K562 (cell line): Measurements from ENCODE around the gene MAZ. TPM values are rescaled to one million over a fixed set of nuclear protein-coding genes. Genes with fewer than 3 reads are reported as not detected.
A peak's percentile ranks its signal among the peaks of the same experiment; 100 is the strongest.

Source experiments
- ATAC-seq: fragments of 200-7000 bp; cut with Tn5 transposase; 3 replicates; pipeline ENCODE4 v1.9.1; 2020; ENCODE audit warnings: moderate library complexity
- BruUV-seq: library from RNA; stranded (reverse); fragments of 400-500 nt; replicated peaks from 2 replicates; lab custom pipeline; 2021; lab: Mats Ljungman, UMichigan
- CTCF ChIA-PET: fragments of 300-600 bp; formaldehyde crosslinking; extraction: SDS; loops from one replicate; lab custom pipeline; 2021; ENCODE audit warnings: low intra/inter-chr PET ratio; lab: Yijun Ruan, JAX
- POLR2A ChIA-PET: fragments of 300-600, 350-650 bp; sonication (Branson Sonifier 250); formaldehyde crosslinking; extraction: SDS; loops from one replicate; lab custom pipeline; 2021; ENCODE audit warnings: antibody characterized with exemption, inconsistent platforms; lab: Yijun Ruan, JAX
- DNase-seq, 4 experiments: peaks; one replicate each; pipeline versions ENCODE4 v3.0.0 to v3.0.0-alpha.2; 2011 to 2018; ENCODE audit warnings: low spot score in 3 of 4, mixed read lengths in 3 of 4; ENCODE audit errors: extremely low read depth in 1 of 4
- FAIRE-seq: peaks from 2 replicates; lab custom pipeline; 2011; peaks lifted over from hg19 to GRCh38; lab: Jason Lieb, UNC
- H2AFZ ChIP-seq: 2 replicates; pipeline ENCODE4 v1.6.0; 2011; ENCODE audit warnings: low read depth, low read length, control low read depth, inconsistent platforms
- H3K27ac ChIP-seq: fragments of 200-600 bp; 3 replicates; pipeline ENCODE4 v1.8.0; 2011; ENCODE audit warnings: low read depth, mild to moderate bottlenecking, control low read depth, inconsistent platforms, low read length, moderate library complexity, mixed read lengths; ENCODE audit errors: extremely low read depth
- H3K27me3 ChIP-seq, 2 experiments: fragments of 300-600 bp in 1 of 2; 2 replicates in 1 of 2; 3 replicates in 1 of 2; pipeline versions ENCODE4 v1.6.0 to v1.8.0; 2011; ENCODE audit warnings: inconsistent platforms in 2 of 2, low read length in 2 of 2, mild to moderate bottlenecking in 1 of 2, mixed read lengths in 1 of 2, moderate library complexity in 1 of 2; ENCODE audit not compliant: control insufficient read depth in 2 of 2, insufficient read depth in 2 of 2
- H3K36me3 ChIP-seq: fragments of 300-600 bp; 3 replicates; pipeline ENCODE4 v1.8.0; 2011; ENCODE audit warnings: mild to moderate bottlenecking, low read length, inconsistent platforms; ENCODE audit not compliant: control insufficient read depth, insufficient read depth
- H3K4me1 ChIP-seq, 2 experiments: fragments of 200-600 bp in 1 of 2; replicated peaks in 1 of 2; 2 replicates in 1 of 2; 3 replicates in 1 of 2; pipeline versions ENCODE4 v1.5.1 to v1.8.0; 2011; ENCODE audit warnings: inconsistent platforms in 2 of 2, low read length in 2 of 2, mild to moderate bottlenecking in 1 of 2, mixed read lengths in 1 of 2, moderate library complexity in 1 of 2; ENCODE audit not compliant: control insufficient read depth in 2 of 2, insufficient read depth in 2 of 2
- H3K4me2 ChIP-seq: 2 replicates; pipeline ENCODE4 v1.6.1; 2011; ENCODE audit warnings: low read length, control low read depth, inconsistent platforms, mixed read lengths; ENCODE audit not compliant: insufficient read depth
- H3K4me3 ChIP-seq: fragments of 200-600 bp; sonication (generic), shearing (Covaris generic); 2 replicates; pipeline ENCODE4 v1.5.1; 2016; ENCODE audit warnings: control low read depth, inconsistent platforms
- H3K79me2 ChIP-seq: fragments of 200-600 bp; 3 replicates; pipeline ENCODE4 v1.8.0; 2011; ENCODE audit warnings: low read length, inconsistent platforms; ENCODE audit not compliant: control insufficient read depth, insufficient read depth
- H3K9ac ChIP-seq, 2 experiments: 2 replicates each; pipeline versions ENCODE4 v1.6.0 to v1.6.1; 2011; ENCODE audit warnings: low read depth in 2 of 2, low read length in 2 of 2, control low read depth in 1 of 2, inconsistent platforms in 1 of 2, mild to moderate bottlenecking in 1 of 2, mixed read lengths in 1 of 2; ENCODE audit not compliant: insufficient read depth in 1 of 2
- H3K9me1 ChIP-seq: one replicate; pipeline ENCODE4 v1.6.0; 2011; ENCODE audit warnings: inconsistent platforms, mild to moderate bottlenecking, low read length, moderate library complexity; ENCODE audit not compliant: control insufficient read depth, insufficient read depth
- H3K9me3 ChIP-seq: replicated peaks from 2 replicates; pipeline ENCODE4 v1.5.1; 2011; ENCODE audit warnings: low read depth, low read length, inconsistent platforms; ENCODE audit not compliant: control insufficient read depth, insufficient read depth
- H4K20me1 ChIP-seq: replicated peaks from 2 replicates; pipeline ENCODE4 v1.6.1; 2011; ENCODE audit warnings: low read length, inconsistent platforms, mixed read lengths; ENCODE audit not compliant: control insufficient read depth, insufficient read depth
- NONO ChIP-seq, 2 experiments: fragments of 200-400 bp in 1 of 2; fragments of 450-650 bp in 1 of 2; formaldehyde crosslinking in 1 of 2; IDR thresholded peaks; 2 replicates each; pipeline ENCODE4 v1.6.1; 2017; ENCODE audit warnings: low read depth in 2 of 2, mild to moderate bottlenecking in 2 of 2, moderate library complexity in 2 of 2, low read length in 1 of 2
- SIN3B ChIP-seq: fragments of 450-650 bp; IDR thresholded peaks from 2 replicates; pipeline ENCODE4 v1.6.1; 2017; ENCODE audit warnings: low read depth, mild to moderate bottlenecking, moderate library complexity
- TARDBP ChIP-seq: fragments of 450-650 bp; IDR thresholded peaks from 2 replicates; pipeline ENCODE4 v1.6.1; 2016
- TCFL5 ChIP-seq: fragments of 250-450 bp; sonication (Bioruptor Pico); conservative IDR thresholded peaks from 2 replicates; pipeline ENCODE4 v1.6.1; 2021; ENCODE audit warnings: mild to moderate bottlenecking, moderate library complexity, matching md5 sums
- ZBTB2 ChIP-seq: fragments of 450-650 bp; IDR thresholded peaks from 2 replicates; pipeline ENCODE4 v1.6.1; 2016; ENCODE audit warnings: antibody characterized with exemption
- WGBS: fragments of 100-300 bp; shearing (Covaris generic); methylation state at CpG from one replicate; pipeline ENCODE4 v1.1.6; 2016; ENCODE audit warnings: low coverage, mixed read lengths; ENCODE audit not compliant: insufficient coverage; ENCODE audit errors: missing lambda C conversion rate; 5-methylcytosine and 5-hydroxymethylcytosine counted together
- in situ Hi-C: fragments of 300-500 bp; cut with MboI; formaldehyde crosslinking; loops from 4 replicates; pipeline ENCODE4 v1.15.0; 2018; ENCODE audit warnings: inconsistent platforms, mixed read lengths
- intact Hi-C: fragments of 100-400 bp; cut with micrococcal nuclease; formaldehyde crosslinking; loops from 2 replicates; pipeline ENCODE4 v1.14.2; 2022
- polyA plus RNA-seq, 8 experiments: library from polyadenylated mRNA; depleted of rRNA in 4 of 8; stranded (reverse) in 5 of 8; unstranded in 3 of 8; fragments of >200 nt; fragmentation: Nextera tagmentation in 2 of 8; fragmentation: Illumina TruSeq in 1 of 8; extraction: Ambion mirVana in 2 of 8; extraction: Trizol in 1 of 8; gene quantifications; 2 replicates each; pipeline versions ENCODE4 v1.2.1 to v1.2.3, GENCODE V29; 2011 to 2014; ENCODE audit warnings: inconsistent platforms in 1 of 8, missing spikeins in 1 of 8
- total RNA-seq, 7 experiments: library from RNA; depleted of rRNA in 6 of 7; stranded (reverse); fragments of >200 nt in 6 of 7; fragmentation: Illumina TruSeq in 2 of 7; extraction: Trizol in 2 of 7; gene quantifications; 2 replicates each; pipeline versions ENCODE4 v1.2.1 to v1.2.3, GENCODE V29; 2011 to 2021; ENCODE audit warnings: low replicate concordance in 1 of 7
- TF ChIP-seq, protein P1 (sequence below): fragments of 250-450 bp; sonication (Bioruptor Pico); IDR thresholded peaks from 2 replicates; pipeline ENCODE4 v1.5.0; 2021

The MAZ gene
- total and polyA plus RNA-seq, 9 of the 15 experiments (the other 6 are each of a cell fraction or from before 2014, with no cell fraction given) = 45.4 to 532 (median 250) TPM

GRCh38 chr16:29849505-29849904 is 43.2 kb downstream of the MAZ start:
- intact Hi-C loops (loop anchor here (2.0 kb wide), 1 partner anchor 43 kb away; the partner anchor contains the start of gene MAZ), in situ Hi-C loops (no loop called here)
- POLR2A ChIA-PET = interaction anchor here (0.7 to 1.6 kb wide), 2 partner anchors 23 to 150 kb away, joined by 6 to 7 read pairs; no protein-coding TSS in a partner anchor
- H3K36me3 ChIP-seq = no peaks in the 10 kb centered on the region
- H3K9me3 ChIP-seq = no peaks in the 10 kb centered on the region
- CTCF ChIA-PET = interaction anchor here (0.6 kb wide), 1 partner anchor 195 kb away, joined by 3 read pairs; no protein-coding TSS in a partner anchor
- no peak overlapping the region for H3K4me2 ChIP-seq
- H3K4me3 ChIP-seq = no peak overlapping the region
- FAIRE-seq = no peak
- H3K4me1 ChIP-seq = peaks cover 0 to 26% of the 10 kb centered on the region in 2 experiments; a peak in 2 of 5 replicates
- H2AFZ ChIP-seq = no peak overlapping the region
- peak overlapping the region in 1 of 2 experiments; percentile 58; a peak in 1 of 4 replicates for H3K9ac ChIP-seq
- no peaks in the 10 kb centered on the region for H3K27me3 ChIP-seq
- H4K20me1 ChIP-seq = no peaks in the 10 kb centered on the region
- no TSS peak for BruUV-seq
- DNase-seq = no peak
- TF ChIP-seq TCFL5 (CRISPR knock-in tag) (no peak), NONO (IDR thresholded peaks at IDR 0.05; ENCODE audit: low read depth in 2 of 2, low read length in 1 of 2) (no peak), SIN3B (no peak), ZBTB2 (no peak), TARDBP (no peak)
- TF ChIP-seq, protein P1, sequence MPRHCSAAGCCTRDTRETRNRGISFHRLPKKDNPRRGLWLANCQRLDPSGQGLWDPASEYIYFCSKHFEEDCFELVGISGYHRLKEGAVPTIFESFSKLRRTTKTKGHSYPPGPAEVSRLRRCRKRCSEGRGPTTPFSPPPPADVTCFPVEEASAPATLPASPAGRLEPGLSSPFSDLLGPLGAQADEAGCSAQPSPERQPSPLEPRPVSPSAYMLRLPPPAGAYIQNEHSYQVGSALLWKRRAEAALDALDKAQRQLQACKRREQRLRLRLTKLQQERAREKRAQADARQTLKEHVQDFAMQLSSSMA (CRISPR knock-in tag) = no peak
- H3K9me1 ChIP-seq = no peaks in the 10 kb centered on the region
- no peak for ATAC-seq
- 59% methylated on average over 4 of the region's 5 CpGs for WGBS
- H3K79me2 ChIP-seq = no peaks in the 10 kb centered on the region
- H3K27ac ChIP-seq = no peak overlapping the region
